CD4-positive, alpha-beta T cell treated with Interleukin-17A for 4 hours (primary cell): ENCODE measurements around the gene DIAPH2.

ENCODE experiments used
- DNase-seq: peaks from one replicate; pipeline ENCODE4 v3.0.0-alpha.2; 2020; ENCODE audit warnings: mixed read lengths

Gene DIAPH2

DNA sequence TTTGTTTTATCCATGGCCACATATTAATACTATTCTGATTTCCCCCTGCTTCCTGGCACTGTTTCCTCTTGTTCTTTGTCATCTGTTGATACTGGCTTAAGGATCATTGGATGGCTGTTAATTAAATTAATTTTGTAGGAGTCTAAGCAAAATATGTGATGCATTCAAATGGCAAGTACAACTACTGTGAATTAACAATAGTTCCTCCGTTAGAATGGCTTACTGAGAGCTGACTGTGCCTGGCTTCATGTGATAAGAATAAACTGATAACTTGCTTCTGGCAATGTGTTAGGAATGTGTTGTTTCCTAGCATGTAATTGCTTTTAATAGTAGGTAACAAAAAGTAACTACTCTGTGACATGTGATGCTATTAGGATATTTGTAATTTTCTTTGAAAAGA lies 297.5 kb downstream of the DIAPH2 start:
- no peak for DNase-seq

DNA sequence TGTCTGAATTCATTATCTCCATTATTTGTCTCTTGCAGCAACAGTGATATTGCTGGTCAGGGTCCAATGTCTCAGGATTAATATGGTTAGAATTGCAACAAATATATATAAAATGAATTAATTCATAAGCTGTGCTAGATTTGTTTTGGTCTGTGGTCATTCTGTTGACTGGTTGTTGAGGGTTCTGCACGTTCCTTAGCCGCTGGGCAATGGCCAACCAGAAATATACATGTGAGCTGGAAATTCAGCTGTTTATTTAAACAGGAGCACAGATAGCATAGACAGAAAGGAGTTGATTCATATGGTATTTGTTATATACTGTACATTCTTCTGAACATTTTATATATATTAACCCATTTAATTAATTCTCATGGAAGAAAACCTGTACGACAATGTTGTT lies 299.9 kb downstream of the DIAPH2 start:
- no peak for DNase-seq

DNA sequence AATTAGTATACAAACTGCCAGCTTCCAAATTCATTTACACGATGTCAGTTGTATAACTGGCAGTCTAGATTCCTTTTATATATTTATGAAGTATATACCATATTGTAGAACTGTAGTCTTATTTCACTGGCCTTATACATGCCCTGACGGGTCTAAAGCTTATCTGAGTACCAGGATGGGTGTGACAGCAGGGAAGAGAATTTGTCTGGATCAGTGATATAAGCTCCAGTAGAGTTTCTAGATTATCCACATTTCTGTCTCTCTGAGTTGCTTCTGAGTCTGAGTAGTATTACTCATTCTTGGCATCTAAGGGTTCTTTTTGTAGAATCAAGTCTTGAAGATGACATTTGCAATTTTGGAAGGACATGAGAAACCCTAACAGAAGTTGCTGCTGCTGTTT lies 300.4 kb downstream of the DIAPH2 start:
- DNase-seq: no peak

GRCh38 chrX:96987228-96987627 lies 302.6 kb downstream of the DIAPH2 start:
- no peak for DNase-seq

DNA sequence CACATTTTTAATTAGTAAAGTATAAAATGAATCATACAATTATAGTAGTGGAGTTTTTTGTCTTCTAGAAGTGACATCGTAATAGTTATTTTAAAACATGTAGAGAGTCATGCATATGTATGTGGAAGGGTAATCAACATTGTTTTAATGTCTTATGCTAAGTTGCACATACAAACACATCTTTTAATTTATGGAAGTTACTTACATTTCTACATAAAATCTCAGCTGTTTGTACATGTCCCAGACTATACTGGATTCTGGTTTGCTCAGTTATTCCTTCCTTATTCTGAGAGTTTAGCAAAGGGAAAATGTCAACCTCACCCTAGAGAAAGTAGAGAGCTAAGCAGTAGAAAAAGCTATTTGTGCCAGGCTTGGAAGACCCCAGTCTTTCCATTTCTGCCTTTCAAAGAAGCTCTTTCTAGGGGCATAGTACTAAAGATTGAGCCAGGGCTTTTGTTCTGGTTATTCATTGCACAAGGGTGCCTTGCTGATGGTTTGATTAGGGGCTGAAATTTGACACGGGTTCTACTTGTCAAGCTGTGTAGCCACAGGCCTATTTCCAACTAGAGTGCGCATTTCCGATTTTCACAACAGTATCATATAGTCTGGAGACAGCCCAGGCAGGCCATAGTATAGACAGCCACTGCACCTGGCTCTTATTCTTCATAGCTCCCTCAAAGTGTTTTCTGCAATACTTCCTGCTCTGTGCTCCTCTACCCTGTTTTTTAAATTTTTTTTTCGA lies 305.4 kb downstream of the DIAPH2 start:
- DNase-seq: no peak

GRCh38 chrX:96994093-96994492 lies 309.5 kb downstream of the DIAPH2 start:
- DNase-seq: no peak

- DNase-seq: no peak
Measured at GRCh38 chrX:96997196-96997595, 312.6 kb downstream of the DIAPH2 start.

DNA sequence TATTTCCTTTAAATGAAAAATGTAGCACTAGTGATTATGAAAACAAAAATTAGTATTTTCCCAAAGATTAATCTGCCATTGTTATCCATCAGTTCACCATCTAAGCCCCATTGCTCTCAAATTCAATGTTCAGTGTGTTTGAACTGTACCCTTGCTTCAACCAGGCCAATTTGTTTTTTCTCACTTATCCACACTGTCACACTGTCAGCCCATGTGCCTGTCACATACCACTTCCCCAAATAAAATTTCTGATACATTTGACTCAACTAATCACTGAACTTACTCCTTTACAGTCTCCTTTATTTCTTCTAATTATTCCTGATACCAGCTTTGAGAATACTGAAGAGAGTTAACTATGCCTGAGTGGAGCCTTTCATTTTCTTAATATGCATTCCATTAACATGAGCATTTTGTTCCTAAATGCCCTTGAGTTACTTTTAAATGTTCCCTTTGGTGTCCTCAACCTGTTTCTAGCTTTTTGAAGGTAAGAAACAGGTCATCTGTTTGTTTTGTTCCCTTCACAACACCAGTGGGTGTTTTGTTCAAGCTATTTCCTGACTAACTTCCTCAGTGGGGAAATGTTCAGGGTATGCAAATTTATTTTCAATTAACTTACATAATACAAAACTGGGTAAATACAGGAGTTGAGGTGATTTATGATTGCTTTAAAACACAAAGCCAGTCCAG lies 316.2 kb downstream of the DIAPH2 start:
- DNase-seq: no peak

- DNase-seq: no peak
Measured at GRCh38 chrX:97006167-97006566, 321.5 kb downstream of the DIAPH2 start.

DNA sequence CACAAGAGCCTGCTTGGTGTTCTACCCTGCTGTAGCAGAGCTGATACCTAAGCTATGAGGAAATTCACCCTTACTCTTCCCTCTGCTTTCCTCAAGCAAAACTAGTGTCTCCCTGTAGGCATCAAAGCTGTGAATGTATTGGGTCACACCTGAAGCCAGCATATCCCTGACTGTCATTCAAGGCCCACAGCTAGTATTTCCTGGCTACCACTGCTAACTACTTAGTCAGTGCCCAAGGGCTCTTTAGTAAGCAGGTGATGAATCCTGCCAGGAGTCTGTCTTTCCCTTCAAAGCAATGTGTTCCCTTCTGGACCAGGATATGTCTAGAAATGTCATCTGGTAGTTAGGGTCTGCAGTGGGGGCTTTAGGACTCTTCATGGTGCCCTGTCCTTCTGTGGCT lies 324.7 kb downstream of the DIAPH2 start:
- no peak for DNase-seq

DNA sequence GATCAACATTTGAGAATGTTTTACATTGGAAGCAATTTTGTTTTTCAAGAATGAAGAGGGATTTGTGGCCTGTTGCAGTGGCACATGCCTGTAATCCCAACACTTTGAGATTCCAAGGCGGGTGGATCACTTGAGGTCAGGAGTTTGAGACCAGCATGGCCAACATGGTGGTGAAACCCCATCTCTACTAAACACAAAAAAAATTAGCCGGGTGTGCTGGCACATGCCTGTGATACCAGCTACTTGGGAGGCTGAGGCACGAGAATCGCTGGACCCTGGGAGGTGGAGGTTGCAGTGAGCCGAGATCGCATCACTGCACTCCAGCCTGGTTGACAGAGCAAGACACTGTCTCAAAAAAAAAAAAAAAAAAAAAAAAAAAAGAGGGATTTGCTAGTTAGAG lies 326.9 kb downstream of the DIAPH2 start:
- no peak for DNase-seq

DNA sequence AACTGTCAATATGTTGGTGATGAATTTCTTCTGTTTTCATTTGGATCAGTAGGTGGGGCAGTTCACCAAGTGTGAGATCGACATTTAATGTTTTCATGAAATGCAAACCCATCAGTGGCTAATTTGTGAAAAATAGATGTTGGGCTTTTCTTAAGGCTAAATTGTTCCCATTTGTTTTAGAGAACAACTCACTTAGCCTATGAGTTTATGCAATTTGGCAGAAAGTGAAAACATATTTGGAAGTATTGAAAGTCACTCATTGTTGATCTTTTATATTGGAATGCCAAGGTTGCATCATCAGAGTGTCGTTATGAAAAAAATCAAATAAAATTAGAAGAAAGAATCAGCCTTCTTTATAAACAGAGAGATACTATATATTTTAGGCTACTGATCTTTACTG lies 331.5 kb downstream of the DIAPH2 start:
- no peak for DNase-seq

GRCh38 chrX:97021680-97022079 lies 337.0 kb downstream of the DIAPH2 start:
- no peak for DNase-seq

DNA sequence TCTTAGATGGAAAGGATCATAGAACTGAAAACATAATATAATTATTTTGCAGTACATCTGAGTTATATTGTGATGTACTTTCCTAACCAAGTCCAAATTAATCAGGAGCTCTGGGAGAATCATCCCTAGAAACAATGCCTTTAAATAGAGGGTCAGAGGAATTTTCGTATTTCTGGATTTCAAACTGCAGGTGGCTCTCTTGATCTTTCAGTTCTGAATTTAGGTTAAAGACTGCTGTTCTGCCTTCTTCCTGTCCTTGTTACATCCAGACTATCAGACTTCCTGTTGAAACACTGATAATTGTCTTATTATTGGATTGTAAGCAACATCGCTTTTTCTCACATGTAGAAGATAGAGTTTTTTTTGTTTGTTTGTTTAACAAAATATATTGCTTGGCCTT lies 341.8 kb downstream of the DIAPH2 start:
- no peak for DNase-seq

- DNase-seq: no peak
Measured at GRCh38 chrX:97027384-97027922, 342.8 kb downstream of the DIAPH2 start.

DNA sequence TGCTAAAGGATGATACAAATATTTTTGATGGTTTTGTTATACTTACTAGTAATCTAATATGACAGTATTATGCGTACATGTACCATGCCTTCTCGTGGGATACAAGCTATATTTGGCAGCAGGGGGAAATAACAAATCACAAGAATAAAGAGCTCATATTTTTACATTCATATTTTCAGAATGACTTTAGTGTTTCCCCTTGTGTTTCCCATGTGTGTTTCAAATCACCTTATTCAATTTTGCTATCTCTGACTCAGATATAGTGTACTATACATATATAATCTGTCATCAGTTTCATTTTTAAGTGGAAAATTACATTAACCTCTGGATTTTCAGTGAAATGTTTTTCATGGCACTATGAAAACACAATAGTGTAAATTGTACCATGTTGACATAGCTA lies 345.8 kb downstream of the DIAPH2 start:
- DNase-seq: no peak

DNA sequence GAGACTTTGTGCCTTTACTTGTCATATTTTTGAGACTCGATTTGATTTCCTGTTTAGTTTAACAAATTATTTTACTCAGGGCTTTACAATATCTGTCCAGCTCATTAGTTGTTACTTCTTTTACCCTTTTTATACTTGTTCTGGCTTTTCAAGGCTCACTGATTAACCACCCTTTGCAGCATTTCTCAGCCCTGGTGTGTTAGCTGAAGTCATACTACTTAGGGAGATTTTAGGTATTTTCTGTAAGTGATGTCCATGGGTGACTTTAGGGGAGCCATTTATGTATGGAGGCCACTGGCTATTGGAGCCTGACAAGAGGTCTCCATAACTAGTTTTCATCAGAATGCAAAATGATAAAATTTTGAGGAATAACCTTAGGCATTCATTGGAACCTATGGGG lies 346.3 kb downstream of the DIAPH2 start:
- DNase-seq: no peak

DNA sequence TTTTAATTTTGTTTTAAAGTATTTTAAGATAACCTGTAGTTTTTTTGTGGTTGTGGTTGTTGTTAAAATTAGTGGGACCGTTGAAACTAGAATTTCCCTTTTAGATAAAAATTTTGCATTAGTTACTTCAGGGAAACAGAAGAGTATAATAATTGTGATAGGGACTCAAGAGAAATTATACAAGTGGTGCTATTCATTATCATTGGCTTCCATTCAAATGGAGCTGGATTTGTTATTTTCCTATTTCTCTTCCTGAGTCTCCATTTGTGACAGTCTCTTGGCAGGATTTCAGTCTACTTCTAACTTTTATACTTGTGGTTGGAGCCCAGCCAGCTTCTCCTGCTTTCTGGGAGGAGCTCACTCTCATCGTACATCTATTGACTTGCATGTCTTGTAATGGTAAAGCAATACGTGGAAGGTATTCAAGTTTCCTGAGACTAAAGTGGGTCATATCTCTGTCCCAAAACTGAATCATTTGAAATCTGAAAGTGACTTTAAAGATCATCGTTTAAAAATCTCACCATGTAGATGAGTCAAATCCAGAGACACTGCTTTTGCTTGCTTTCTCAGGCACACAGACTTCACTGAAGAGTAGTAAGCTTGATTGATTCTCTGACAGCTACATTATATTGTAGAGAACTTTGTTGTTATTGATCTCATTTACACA lies 354.9 kb downstream of the DIAPH2 start:
- no peak for DNase-seq

DNA sequence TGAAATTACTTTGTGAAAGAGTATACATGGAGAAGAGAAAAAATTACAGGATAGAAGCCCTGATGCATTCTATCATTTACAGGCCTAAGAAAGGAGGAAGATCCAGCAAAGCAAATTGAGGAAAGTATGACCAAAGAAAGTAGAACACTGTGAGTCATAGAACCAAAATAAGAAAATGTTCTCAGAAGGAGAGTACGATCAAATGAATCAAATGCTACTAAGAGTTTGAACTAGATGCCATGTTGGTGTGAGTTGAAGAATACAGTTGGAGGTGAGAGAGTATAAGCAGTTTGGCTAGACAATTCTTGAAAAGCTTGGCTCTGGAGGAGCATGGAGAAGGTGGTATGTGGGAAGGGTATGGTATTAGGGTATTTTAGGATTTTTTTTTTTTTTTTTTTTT lies 360.8 kb downstream of the DIAPH2 start:
- no peak for DNase-seq

GRCh38 chrX:97046867-97047266 lies 362.2 kb downstream of the DIAPH2 start:
- DNase-seq: no peak

DNA sequence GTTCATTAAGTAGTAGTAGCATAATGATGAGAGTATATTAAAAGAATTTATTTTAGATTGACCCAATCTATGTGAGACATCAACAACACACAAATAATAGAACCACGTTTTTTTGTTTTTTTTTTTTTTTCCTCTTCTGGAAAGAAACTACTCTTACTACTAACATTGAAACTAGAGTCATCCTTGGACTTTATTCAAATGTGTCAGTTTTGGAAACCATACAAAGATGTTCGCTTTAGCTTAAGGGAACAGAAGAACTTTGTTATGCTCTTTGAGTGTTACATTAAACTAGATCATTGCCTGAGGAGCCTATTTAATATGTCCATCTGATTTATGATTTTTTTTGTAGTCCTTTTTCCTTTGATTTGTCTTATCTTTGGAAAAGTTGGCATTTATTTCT lies 365.8 kb downstream of the DIAPH2 start:
- no peak for DNase-seq

- DNase-seq: no peak
Measured at GRCh38 chrX:97057349-97057909, 372.8 kb downstream of the DIAPH2 start.

- DNase-seq: no peak
Measured at GRCh38 chrX:97060020-97060419, 375.4 kb downstream of the DIAPH2 start.

DNA sequence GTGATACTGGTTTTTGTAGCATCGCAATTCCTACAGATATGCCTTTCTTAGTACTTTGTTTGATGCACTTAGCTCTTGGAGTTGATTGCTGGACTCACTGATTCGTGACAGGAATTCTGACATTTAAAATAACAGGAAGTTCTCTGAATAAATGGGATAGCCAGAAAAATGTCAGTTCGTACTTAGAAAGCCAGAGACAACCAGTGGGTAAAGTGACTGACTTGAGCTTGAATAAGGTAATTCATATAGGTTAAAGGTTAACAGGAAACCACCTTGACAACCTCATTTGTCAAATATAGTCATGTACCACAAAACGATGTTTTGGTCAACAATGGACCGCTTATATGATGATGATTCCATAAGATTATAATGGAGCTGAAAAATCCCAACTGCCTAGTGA lies 380.4 kb downstream of the DIAPH2 start:
- DNase-seq: no peak
